ENCODE results near the gene ZNF302. TPM values are rescaled to one million over a fixed set of nuclear protein-coding genes. Genes with fewer than 3 reads are reported as not detected.

Gene ZNF302
- total RNA-seq, result 10 to 100 TPM; 11.4 to 18.6 TPM
- polyA plus RNA-seq, result 10 to 100 TPM in 1 of 2 donors, 1 to 10 TPM in 1; 5.8 to 15.9 TPM

- under 1% methylated on average over 74 of the region's 74 CpGs for WGBS
- TF ChIP-seq SP1 (IDR thresholded peaks at IDR 0.05) (peak; percentile 57), FOXA2 (IDR thresholded peaks at IDR 0.05) (peak; percentile 6), HNF4G (IDR thresholded peaks at IDR 0.05) (no peak), ZBTB33 (IDR thresholded peaks at IDR 0.05) (peak; percentile 98), RAD21 (IDR thresholded peaks at IDR 0.05) (no peak), RXRA (IDR thresholded peaks at IDR 0.05) (peak in 1 of 2 donors; percentile 33), FOXA1 (IDR thresholded peaks at IDR 0.05) (peak; percentile 2), REST (IDR thresholded peaks at IDR 0.05) (peak; percentile 39), ATF3 (IDR thresholded peaks at IDR 0.05) (no peak), JUND (IDR thresholded peaks at IDR 0.05) (peak in 1 of 2 donors; percentile 8), NR2F2 (IDR thresholded peaks at IDR 0.05) (peak; percentile 70), EGR1 (IDR thresholded peaks at IDR 0.05; ENCODE audit: low read depth in 2 of 2) (peak; percentile 62 to 91), CTCF (IDR thresholded peaks at IDR 0.05; ENCODE audit: low read depth, low read length, missing input control) (no peak), MAX (IDR thresholded peaks at IDR 0.05) (peak; percentile 92), YY1 (IDR thresholded peaks at IDR 0.05) (peak; percentile 88), GABPA (IDR thresholded peaks at IDR 0.05 in 1 of 2, conservative IDR thresholded peaks at IDR 0.05 in 1 of 2) (peak; percentile 2 to 90), TAF1 (conservative IDR thresholded peaks at IDR 0.05) (peak; percentile 73), HNF4A (conservative IDR thresholded peaks at IDR 0.05) (peak in 1 of 2 donors; percentile 36)
- H3K4me3 ChIP-seq (ENCODE audit: low read depth in 1 of 3, low read length in 3 of 3), result peak within 1 kb of the TSS; percentile 85 to 96 (median 88)
- H3K36me3 ChIP-seq (ENCODE audit: control insufficient read depth in 4 of 4, insufficient read depth in 3 of 4, low read depth in 1 of 4, low read length in 3 of 4), result peaks cover 2 to 37% (median 34%) of the 10 kb centered on the region in 4 donors
- peak; percentile 91 for DNase-seq (ENCODE audit: low spot score)
- H3K4me1 ChIP-seq (ENCODE audit: control insufficient read depth in 4 of 4, insufficient read depth in 4 of 4, low read length in 3 of 4), result peaks cover 0 to 32% (median 20%) of the 10 kb centered on the region in 4 donors
- peak within 1 kb of the TSS; percentile 63 to 69 for H3K9ac ChIP-seq (ENCODE audit: low read depth in 1 of 2, low read length in 2 of 2)
- peaks cover 4 to 22% (median 11%) of the 10 kb centered on the region in 4 donors for H3K9me3 ChIP-seq (ENCODE audit: control insufficient read depth in 4 of 4, low read length in 3 of 4)
- H3K27ac ChIP-seq (ENCODE audit: low read depth in 1 of 2, low read length in 2 of 2), result peak within 1 kb of the TSS; percentile 92 to 93
- no peaks in the 10 kb centered on the region for H3K27me3 ChIP-seq (ENCODE audit: control insufficient read depth in 4 of 4, insufficient read depth in 4 of 4, low read length in 3 of 4)
Measured at GRCh38 chr19:34677386-34678084, at the start of gene ZNF302. Gene ZNF302 (plus strand): TSS chr19:34677678. CDS start chr19:34678805, 1,127 bp downstream.
